ENCODE data around the gene OSBPL9.

The OSBPL9 gene

GRCh38 chr1:51675177-51675780 is 58.4 kb downstream of the OSBPL9 start:
- H3K4me1 Mint-ChIP-seq, result no peaks in the 10 kb centered on the region
- no peak overlapping the region for H3K27ac Mint-ChIP-seq

GRCh38 chr1:51679435-51679834 is 62.5 kb downstream of the OSBPL9 start:
- no peak for TF ChIP-seq CTCF (IDR thresholded peaks at IDR 0.05)
- H3K27ac Mint-ChIP-seq, result no peak overlapping the region
- no peaks in the 10 kb centered on the region for H3K4me1 Mint-ChIP-seq
- DNase-seq, result no peak
- no peaks in the 10 kb centered on the region for H3K9me3 Mint-ChIP-seq
- H3K27me3 Mint-ChIP-seq (ENCODE audit: low read depth, poor library complexity), result no peaks in the 10 kb centered on the region
- peaks cover 3% of the 10 kb centered on the region for H3K36me3 Mint-ChIP-seq (ENCODE audit: low read depth)
- no peak overlapping the region for H3K4me3 Mint-ChIP-seq

More at GRCh38 chr1:51675177-51675780, 58.4 kb downstream of the OSBPL9 start:
- Mint-ChIP-seq H3K4me3 (no peak overlapping the region), H3K27me3 (ENCODE audit: low read depth, poor library complexity) (no peaks in the 10 kb centered on the region), H3K36me3 (ENCODE audit: low read depth) (peaks cover 6% of the 10 kb centered on the region), H3K9me3 (no peaks in the 10 kb centered on the region)
- no peak for TF ChIP-seq CTCF (IDR thresholded peaks at IDR 0.05)
- DNase-seq, result no peak

GRCh38 chr1:51684776-51685175 is 67.9 kb downstream of the OSBPL9 start:
- DNase-seq, result no peak
- no peak overlapping the region for H3K27ac Mint-ChIP-seq
- no peaks in the 10 kb centered on the region for H3K36me3 Mint-ChIP-seq (ENCODE audit: low read depth)
- H3K9me3 Mint-ChIP-seq, result no peaks in the 10 kb centered on the region
- H3K4me1 Mint-ChIP-seq, result peaks cover 4% of the 10 kb centered on the region
- no peak overlapping the region for H3K4me3 Mint-ChIP-seq
- no peak for TF ChIP-seq CTCF (IDR thresholded peaks at IDR 0.05)
- no peaks in the 10 kb centered on the region for H3K27me3 Mint-ChIP-seq (ENCODE audit: low read depth, poor library complexity)

- Mint-ChIP-seq H3K4me3 (no peak overlapping the region), H3K36me3 (ENCODE audit: low read depth) (no peaks in the 10 kb centered on the region), H3K4me1 (peaks cover 6% of the 10 kb centered on the region), H3K9me3 (no peaks in the 10 kb centered on the region), H3K27ac (no peak overlapping the region), H3K27me3 (ENCODE audit: low read depth, poor library complexity) (no peaks in the 10 kb centered on the region)
- TF ChIP-seq CTCF (IDR thresholded peaks at IDR 0.05), result no peak
- no peak for DNase-seq
Measured at GRCh38 chr1:51686450-51686849, 69.6 kb downstream of the OSBPL9 start.

- no peak for DNase-seq
- Mint-ChIP-seq H3K9me3 (no peaks in the 10 kb centered on the region), H3K36me3 (ENCODE audit: low read depth) (no peaks in the 10 kb centered on the region), H3K27ac (no peak overlapping the region), H3K4me3 (no peak overlapping the region), H3K27me3 (ENCODE audit: low read depth, poor library complexity) (no peaks in the 10 kb centered on the region), H3K4me1 (peaks cover 6% of the 10 kb centered on the region)
- no peak for TF ChIP-seq CTCF (IDR thresholded peaks at IDR 0.05)
Measured at GRCh38 chr1:51689075-51689440, 72.2 kb downstream of the OSBPL9 start.

GRCh38 chr1:51689643-51690042 is 72.8 kb downstream of the OSBPL9 start:
- Mint-ChIP-seq H3K27me3 (ENCODE audit: low read depth, poor library complexity) (no peaks in the 10 kb centered on the region), H3K4me3 (no peak overlapping the region), H3K27ac (no peak overlapping the region), H3K4me1 (peaks cover 6% of the 10 kb centered on the region), H3K36me3 (ENCODE audit: low read depth) (no peaks in the 10 kb centered on the region), H3K9me3 (no peaks in the 10 kb centered on the region)
- TF ChIP-seq CTCF (IDR thresholded peaks at IDR 0.05), result no peak
- DNase-seq, result no peak
